Measurements from ENCODE around the gene VSIG1. TPM values are rescaled to one million over a fixed set of nuclear protein-coding genes. Genes with fewer than 3 reads are reported as not detected.

VSIG1 gene
- total and polyA plus RNA-seq, 2 experiments from 2014 or later: 5.2 to 12.8 TPM

- no peak overlapping the region for H3K27ac ChIP-seq
- H3K4me2 ChIP-seq: no peak overlapping the region
- 70% methylated on average over 5 of the region's 5 CpGs for WGBS (ENCODE audit: low lambda C conversion rate, missing lambda C conversion rate)
- no peaks in the 10 kb centered on the region for H3K9me3 ChIP-seq (ENCODE audit: low read depth)
- no peaks in the 10 kb centered on the region for H3K36me3 ChIP-seq (replicated peaks; ENCODE audit: insufficient read depth, low read depth)
- no peak overlapping the region for H2AFZ ChIP-seq
- no peaks in the 10 kb centered on the region for H3K4me1 ChIP-seq (ENCODE audit: insufficient read depth)
- no peaks in the 10 kb centered on the region for H3K9me2 ChIP-seq (replicated peaks; ENCODE audit: insufficient read depth)
- TF ChIP-seq EZH2phosphoT487 (IDR thresholded peaks at IDR 0.05; ENCODE audit: low read depth, severe bottlenecking, unreplicated experiment): no peak
- no peak for TF ChIP-seq EZH2 (IDR thresholded peaks at IDR 0.05; ENCODE audit: borderline replicate concordance)
- no peak for TF ChIP-seq CTCF (IDR thresholded peaks at IDR 0.05; ENCODE audit: poor library complexity)
- DNase-seq (ENCODE audit: low spot score): no peak
- no peak overlapping the region for H3K4me3 ChIP-seq
- no peaks in the 10 kb centered on the region for H3K27me3 ChIP-seq
- no peaks in the 10 kb centered on the region for H4K20me1 ChIP-seq (ENCODE audit: insufficient read depth, poor library complexity, severe bottlenecking)
- H3K79me2 ChIP-seq: no peaks in the 10 kb centered on the region
These were observed 11.9 kb upstream of the VSIG1 start for GRCh38 chrX:108032944-108033343.

GRCh38 chrX:108033890-108034289 lies 11.0 kb upstream of the VSIG1 start:
- Histone ChIP-seq H3K4me2 (no peak overlapping the region), H3K27ac (peak overlapping the region; percentile 97)
- WGBS (ENCODE audit: low lambda C conversion rate, missing lambda C conversion rate): 64% methylated on average over 3 of the region's 3 CpGs

GRCh38 chrX:108034725-108035124 lies 10.1 kb upstream of the VSIG1 start:
- H3K36me3 ChIP-seq (replicated peaks; ENCODE audit: insufficient read depth, low read depth): no peaks in the 10 kb centered on the region
- DNase-seq (ENCODE audit: low spot score): no peak
- H3K9me2 ChIP-seq (replicated peaks; ENCODE audit: insufficient read depth): no peaks in the 10 kb centered on the region
- H3K27ac ChIP-seq: peak overlapping the region; percentile 97
- H4K20me1 ChIP-seq (ENCODE audit: insufficient read depth, poor library complexity, severe bottlenecking): no peaks in the 10 kb centered on the region
- WGBS (ENCODE audit: low lambda C conversion rate, missing lambda C conversion rate): 77% methylated on average over 3 of the region's 3 CpGs
- H3K27me3 ChIP-seq: no peaks in the 10 kb centered on the region
- no peaks in the 10 kb centered on the region for H3K79me2 ChIP-seq
- H3K9me3 ChIP-seq (ENCODE audit: low read depth): no peaks in the 10 kb centered on the region
- no peak overlapping the region for H2AFZ ChIP-seq
- H3K4me2 ChIP-seq: no peak overlapping the region
- TF ChIP-seq EZH2 (IDR thresholded peaks at IDR 0.05; ENCODE audit: borderline replicate concordance): no peak
- TF ChIP-seq EZH2phosphoT487 (IDR thresholded peaks at IDR 0.05; ENCODE audit: low read depth, severe bottlenecking, unreplicated experiment): no peak
- no peak for TF ChIP-seq CTCF (IDR thresholded peaks at IDR 0.05; ENCODE audit: poor library complexity)
- no peak overlapping the region for H3K4me3 ChIP-seq
- H3K4me1 ChIP-seq (ENCODE audit: insufficient read depth): no peaks in the 10 kb centered on the region

More at GRCh38 chrX:108033890-108034289, 11.0 kb upstream of the VSIG1 start:
- Histone ChIP-seq H3K79me2 (no peaks in the 10 kb centered on the region), H3K4me1 (ENCODE audit: insufficient read depth) (no peaks in the 10 kb centered on the region), H4K20me1 (ENCODE audit: insufficient read depth, poor library complexity, severe bottlenecking) (no peaks in the 10 kb centered on the region), H3K4me3 (no peak overlapping the region), H3K36me3 (replicated peaks; ENCODE audit: insufficient read depth, low read depth) (no peaks in the 10 kb centered on the region), H2AFZ (no peak overlapping the region), H3K9me3 (ENCODE audit: low read depth) (no peaks in the 10 kb centered on the region), H3K27me3 (no peaks in the 10 kb centered on the region), H3K9me2 (replicated peaks; ENCODE audit: insufficient read depth) (no peaks in the 10 kb centered on the region)
- no peak for DNase-seq (ENCODE audit: low spot score)
- no peak for TF ChIP-seq EZH2 (IDR thresholded peaks at IDR 0.05; ENCODE audit: borderline replicate concordance)
- no peak for TF ChIP-seq CTCF (IDR thresholded peaks at IDR 0.05; ENCODE audit: poor library complexity)
- no peak for TF ChIP-seq EZH2phosphoT487 (IDR thresholded peaks at IDR 0.05; ENCODE audit: low read depth, severe bottlenecking, unreplicated experiment)
